HG02759 (cell line): ENCODE results near the gene ZNF561.
"Not testable (repeated sequence)": the region's sequence is repeated elsewhere in the genome, so short reads cannot be mapped to it uniquely, and the experiment has no call there.

ENCODE experiments used
- ATAC-seq: cut with Tn5 transposase; IDR thresholded peaks from one replicate; pipeline ENCODE4 v1.9.1; 2021; ENCODE audit warnings: mild to moderate bottlenecking, moderate library complexity; ENCODE audit not compliant: unreplicated experiment

ZNF561 gene

DNA sequence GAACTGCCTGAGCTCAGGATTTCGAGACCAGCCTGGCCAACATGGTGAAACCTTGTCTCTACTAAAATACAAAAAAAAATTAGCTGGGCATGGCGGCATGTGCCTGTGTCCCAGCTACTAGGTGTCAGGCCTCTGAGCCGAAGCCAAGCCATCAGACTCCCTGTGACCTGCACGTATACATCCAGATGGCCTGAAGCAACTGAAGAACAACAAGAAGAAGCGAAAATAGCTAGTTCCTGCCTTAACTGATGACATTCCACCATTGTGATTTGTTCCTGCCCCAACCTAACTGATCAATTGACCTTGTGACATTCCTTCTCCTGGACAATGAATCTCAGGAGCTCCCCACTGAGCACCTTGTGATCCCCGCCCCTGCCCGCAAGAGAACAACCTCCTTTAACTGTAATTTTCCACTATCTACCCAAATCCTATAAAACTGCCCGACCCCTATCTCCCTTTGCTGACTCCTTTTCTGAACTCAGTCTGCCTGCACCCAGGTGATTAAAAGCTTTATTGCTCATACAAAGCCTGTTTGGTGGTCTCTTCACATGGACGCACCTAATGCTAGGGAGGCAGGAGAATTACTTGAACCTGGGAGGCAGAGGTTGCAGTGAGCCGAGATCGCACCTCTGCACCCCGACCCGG lies 38.8 kb downstream of the ZNF561 start:
- not testable (repeated sequence) for ATAC-seq

DNA sequence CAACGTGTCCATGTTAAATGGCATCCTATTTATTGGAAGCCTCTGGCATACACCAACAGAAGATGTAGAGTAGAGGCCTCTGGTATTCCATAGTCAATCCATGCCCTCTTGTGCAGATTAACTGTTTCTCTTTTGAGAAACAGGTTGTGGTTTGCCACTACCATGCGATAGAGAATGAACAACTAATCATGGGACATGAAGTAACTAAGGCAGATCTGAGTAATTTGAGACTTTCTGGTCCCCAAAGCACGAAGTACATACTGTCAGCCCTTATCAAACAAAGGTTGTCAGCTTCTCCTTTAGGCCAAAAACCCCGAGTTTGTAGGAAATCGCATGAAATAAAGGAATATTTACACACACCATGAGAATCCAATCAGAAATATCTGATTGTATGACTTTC lies 40.3 kb downstream of the ZNF561 start:
- no peak for ATAC-seq

DNA sequence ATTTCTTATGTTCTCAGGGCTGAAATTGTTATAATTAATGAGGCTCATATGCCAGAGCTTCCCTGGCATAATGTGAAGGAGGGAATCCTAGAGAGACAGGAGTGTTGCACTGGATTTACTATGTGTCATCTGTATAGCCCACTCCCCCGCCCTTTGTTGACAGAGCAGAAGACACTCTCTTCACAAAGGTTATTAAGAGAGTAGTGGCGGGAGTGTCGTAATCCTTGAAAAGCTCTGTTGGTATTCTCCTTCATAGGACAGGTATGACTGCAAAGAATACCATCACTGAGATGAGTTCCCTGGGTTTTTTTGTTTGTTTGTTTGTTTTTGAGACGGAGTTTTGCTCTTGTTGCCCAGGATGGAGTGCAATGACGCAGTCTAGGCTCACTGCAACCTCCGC lies 50.8 kb downstream of the ZNF561 start:
- no peak for ATAC-seq

DNA sequence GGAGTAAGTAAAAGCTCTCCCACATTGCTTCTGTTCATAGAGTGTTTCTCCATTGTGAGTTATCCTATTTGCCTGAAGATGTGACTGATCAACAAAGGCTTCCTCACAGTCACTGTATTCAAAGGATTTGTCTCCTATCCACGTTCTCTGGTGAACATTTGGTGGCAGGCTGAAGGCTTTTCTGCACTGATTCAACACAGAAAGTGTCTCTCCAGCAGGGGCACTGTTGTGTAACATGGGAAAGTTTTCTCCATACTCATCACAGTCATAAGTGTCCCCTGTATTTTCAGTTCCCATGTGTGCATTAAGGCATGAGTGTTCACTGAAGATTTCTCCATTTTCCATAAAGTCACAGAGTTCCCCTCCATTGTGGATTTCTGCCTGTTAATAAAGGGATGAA lies 54.3 kb downstream of the ZNF561 start:
- ATAC-seq, result no peak

DNA sequence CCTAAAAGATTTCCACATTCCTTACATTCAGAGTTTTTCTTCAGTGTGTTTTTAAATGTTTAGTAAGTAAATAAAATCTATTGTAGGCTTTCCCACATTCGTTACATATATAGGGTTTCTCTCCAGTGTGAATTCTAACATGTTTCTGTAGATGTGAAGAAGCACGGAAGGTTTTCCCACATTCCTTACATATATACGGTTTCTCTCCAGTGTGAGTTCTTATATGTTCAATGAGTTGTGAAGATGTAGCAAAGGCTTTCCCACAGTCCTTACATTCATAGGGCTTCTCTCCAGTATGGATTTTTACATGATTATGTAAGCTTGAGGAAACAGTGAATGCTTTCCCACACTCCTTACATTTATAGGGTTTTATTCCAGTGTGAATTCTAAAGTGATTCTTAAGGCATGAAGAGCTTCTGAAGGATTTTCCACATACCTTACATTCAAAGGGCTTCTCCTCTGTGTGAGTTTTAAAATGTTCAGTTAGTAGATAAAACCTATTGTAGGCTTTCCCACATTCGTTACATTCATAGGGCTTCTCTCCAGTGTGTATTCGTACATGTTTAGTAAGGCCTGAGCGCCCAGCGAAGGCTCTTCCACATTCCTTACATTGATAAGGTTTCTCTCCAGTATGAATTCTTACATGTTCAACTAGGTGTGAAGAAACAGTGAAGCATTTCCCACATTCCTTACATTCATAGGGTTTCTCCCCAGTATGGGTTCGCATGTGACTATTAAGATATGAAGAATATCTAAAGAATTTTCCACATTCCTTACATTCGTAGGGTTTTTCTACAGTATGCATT lies 54.9 kb downstream of the ZNF561 start:
- no peak for ATAC-seq
